ENCODE data around the gene NPR2. TPM values are rescaled to one million over a fixed set of nuclear protein-coding genes. Genes with fewer than 3 reads are reported as not detected.

Gene NPR2
- polyA plus RNA-seq, 2 of the 4 experiments (the other 2 are of a cell fraction): 7.8 to 18.8 TPM

DNA sequence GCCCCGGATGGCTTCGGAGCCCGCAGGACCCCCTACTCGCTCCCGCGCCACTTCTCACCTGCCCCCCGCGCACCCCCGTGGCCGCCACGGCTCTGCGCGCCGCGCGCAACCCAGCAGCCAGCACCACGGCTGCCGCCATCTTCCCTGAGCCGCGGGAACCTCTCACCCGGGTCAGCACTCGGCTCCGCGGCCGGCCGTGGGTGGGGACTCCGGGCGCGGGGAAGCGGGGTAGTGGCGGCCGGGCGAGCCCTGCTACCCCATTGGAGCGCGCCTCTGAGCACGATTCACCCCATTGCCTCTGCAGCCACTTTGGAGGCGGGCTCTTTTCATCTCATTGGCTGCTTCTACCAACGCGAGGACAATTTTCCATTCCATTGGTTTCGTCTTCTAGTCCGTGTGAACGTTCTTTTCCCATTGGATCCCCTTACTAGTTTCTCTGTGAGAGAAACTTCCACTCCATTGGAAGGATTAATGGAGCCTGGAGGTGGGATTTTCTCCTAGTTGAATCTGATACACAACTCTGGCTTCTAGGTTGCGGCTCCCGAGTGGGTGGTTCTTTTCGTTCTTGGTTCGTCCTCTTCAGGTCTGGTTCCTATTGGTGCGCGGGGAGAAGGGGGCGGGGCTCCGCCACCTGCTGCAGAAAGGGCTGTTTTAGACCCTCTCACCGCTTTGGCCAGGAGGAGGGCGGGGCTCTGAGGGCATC is 23.6 kb downstream of the NPR2 start, which contains the start of gene HINT2 (continued):
- TF ChIP-seq, protein P1, sequence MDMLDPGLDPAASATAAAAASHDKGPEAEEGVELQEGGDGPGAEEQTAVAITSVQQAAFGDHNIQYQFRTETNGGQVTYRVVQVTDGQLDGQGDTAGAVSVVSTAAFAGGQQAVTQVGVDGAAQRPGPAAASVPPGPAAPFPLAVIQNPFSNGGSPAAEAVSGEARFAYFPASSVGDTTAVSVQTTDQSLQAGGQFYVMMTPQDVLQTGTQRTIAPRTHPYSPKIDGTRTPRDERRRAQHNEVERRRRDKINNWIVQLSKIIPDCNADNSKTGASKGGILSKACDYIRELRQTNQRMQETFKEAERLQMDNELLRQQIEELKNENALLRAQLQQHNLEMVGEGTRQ (IDR thresholded peaks at IDR 0.05): no peak
- TF ChIP-seq RARB (CRISPR knock-in tag; IDR thresholded peaks at IDR 0.05): no peak
- TF ChIP-seq NPAS2 (CRISPR knock-in tag; IDR thresholded peaks at IDR 0.05; ENCODE audit: borderline replicate concordance): no peak
- peak; percentile 88 for TF ChIP-seq POLR2A (IDR thresholded peaks at IDR 0.05; ENCODE audit: low read length)

DNA sequence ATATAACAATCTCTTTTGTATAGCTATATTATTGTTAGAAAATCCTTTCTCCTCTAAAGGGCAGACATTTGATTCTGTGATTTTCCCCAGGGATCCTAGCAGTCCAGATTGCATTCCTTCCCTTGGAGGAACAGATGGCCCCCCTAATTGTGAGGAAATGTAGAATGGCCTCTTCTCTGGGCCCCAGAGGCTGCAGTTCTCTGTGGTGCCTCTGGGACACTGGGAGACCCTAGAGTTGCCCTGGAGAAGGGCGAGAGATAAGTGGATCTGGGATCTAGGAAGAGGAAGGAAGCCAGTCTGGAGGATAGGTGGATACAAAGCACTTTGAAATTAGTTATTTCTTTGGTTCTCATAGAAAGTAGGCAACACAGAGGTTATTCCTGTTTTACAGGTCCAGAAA is 25.3 kb downstream of the NPR2 start:
- ATAC-seq (no peak), FAIRE-seq (no peak), DNase-seq (ENCODE audit: low read depth in 1 of 2, low spot score in 1 of 2) (peak; percentile 32 to 46)
- H3K9me3 ChIP-seq: no peaks in the 10 kb centered on the region
- CTCF ChIA-PET: interaction anchor here (1.4 kb wide), 1 partner anchor 108 kb away, joined by 5 read pairs; no protein-coding TSS in a partner anchor
- no peak overlapping the region for H3K4me2 ChIP-seq
- H3K4me1 ChIP-seq: peaks cover 19% of the 10 kb centered on the region
- POLR2A ChIA-PET: no interaction called here
- TF ChIP-seq, protein P2, sequence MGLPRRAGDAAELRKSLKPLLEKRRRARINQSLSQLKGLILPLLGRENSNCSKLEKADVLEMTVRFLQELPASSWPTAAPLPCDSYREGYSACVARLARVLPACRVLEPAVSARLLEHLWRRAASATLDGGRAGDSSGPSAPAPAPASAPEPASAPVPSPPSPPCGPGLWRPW (IDR thresholded peaks at IDR 0.05): no peak
- TF ChIP-seq EP300 (IDR thresholded peaks at IDR 0.05): no peak
- TF ChIP-seq TFCP2L1 (CRISPR knock-in tag; IDR thresholded peaks at IDR 0.05): no peak
- no peak for TF ChIP-seq MYC (IDR thresholded peaks at IDR 0.05; ENCODE audit: borderline replicate concordance, low read length)
- TF ChIP-seq EHMT2 (IDR thresholded peaks at IDR 0.05; ENCODE audit: low read depth): no peak
- H3K27ac ChIP-seq: no peak overlapping the region
- 50% methylated on average over 1 of the region's 1 CpG for WGBS (ENCODE audit: missing lambda C conversion rate)
- H3K4me3 ChIP-seq: no peak overlapping the region

DNA sequence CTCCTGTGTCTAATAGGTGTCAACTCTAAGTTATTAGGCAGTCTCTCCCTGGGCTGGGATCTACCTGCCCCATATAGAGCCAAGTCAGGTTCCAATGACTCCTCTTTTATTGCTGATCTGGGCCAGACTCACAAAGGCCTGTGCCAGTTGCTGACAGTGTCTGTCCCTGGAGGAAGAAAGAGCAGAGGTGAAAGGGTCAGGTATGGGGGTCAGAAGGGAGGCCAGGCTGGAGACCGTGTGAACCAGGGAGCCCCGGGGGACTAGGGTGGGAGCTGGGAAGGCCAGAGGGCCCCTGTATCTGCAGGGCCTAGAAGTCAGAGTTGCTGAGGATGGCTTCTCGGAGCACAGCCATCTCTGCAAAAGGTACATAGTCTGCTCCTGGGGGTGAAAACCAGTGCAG is 26.9 kb downstream of the NPR2 start:
- WGBS (ENCODE audit: missing lambda C conversion rate): 60% methylated on average over 3 of the region's 3 CpGs
- H3K4me3 ChIP-seq: no peak overlapping the region
- H3K4me1 ChIP-seq: peaks cover 9% of the 10 kb centered on the region
- FAIRE-seq (no peak), DNase-seq (ENCODE audit: low read depth in 1 of 2, low spot score in 1 of 2) (no peak), ATAC-seq (no peak)
- ChIA-PET POLR2A (no interaction called here), CTCF (no interaction called here)
- no peak overlapping the region for H3K27ac ChIP-seq
- TF ChIP-seq TP53 (CRISPR knock-in tag; IDR thresholded peaks at IDR 0.05) (no peak), HEYL (CRISPR knock-in tag; IDR thresholded peaks at IDR 0.05) (no peak), FOSB (CRISPR knock-in tag; IDR thresholded peaks at IDR 0.05) (no peak), RFX5 (IDR thresholded peaks at IDR 0.05) (no peak), HDAC2 (IDR thresholded peaks at IDR 0.05) (no peak), MYC (IDR thresholded peaks at IDR 0.05; ENCODE audit: borderline replicate concordance, low read length) (no peak), HOXB13 (CRISPR knock-in tag; IDR thresholded peaks at IDR 0.05; ENCODE audit: low read depth) (no peak)
- H3K4me2 ChIP-seq: no peak overlapping the region
- H3K9me3 ChIP-seq: no peaks in the 10 kb centered on the region

DNA sequence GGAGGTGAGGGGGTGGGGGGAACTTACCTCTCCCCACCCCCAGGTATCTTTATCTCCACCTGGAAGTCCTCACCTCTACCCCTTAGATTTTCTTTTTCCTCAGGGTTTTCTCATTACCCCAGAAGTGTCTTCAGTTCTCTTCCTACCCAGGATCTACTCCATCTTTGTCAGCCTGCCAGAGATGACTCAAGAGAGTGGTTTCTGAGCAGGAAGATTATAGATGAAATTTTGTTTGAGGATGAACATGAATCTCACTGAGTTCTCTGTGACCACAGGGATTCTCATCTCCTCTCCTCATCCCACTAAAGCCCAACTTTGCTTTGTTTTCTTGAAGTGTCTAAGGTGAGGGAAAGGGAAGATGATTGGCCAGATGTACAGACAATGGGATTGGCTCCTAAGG is 28.7 kb downstream of the NPR2 start:
- Histone ChIP-seq H3K9me3 (no peaks in the 10 kb centered on the region), H3K4me2 (no peak overlapping the region), H3K4me1 (no peaks in the 10 kb centered on the region), H3K4me3 (no peak overlapping the region), H3K27ac (no peak overlapping the region)
- no peak for ATAC-seq
- CTCF ChIA-PET: interaction anchor here (1.2 to 3.3 kb wide), 3 partner anchors 62 to 126 kb away, joined by 3 to 16 read pairs (median 4); no protein-coding TSS in a partner anchor
- no peak for FAIRE-seq
- TF ChIP-seq RFX5 (IDR thresholded peaks at IDR 0.05) (no peak), ZFP36 (IDR thresholded peaks at IDR 0.05; ENCODE audit: borderline replicate concordance, partially characterized antibody) (no peak), CEBPB (IDR thresholded peaks at IDR 0.05) (no peak), HOXB5 (CRISPR knock-in tag; IDR thresholded peaks at IDR 0.05) (no peak), ZNF302 (CRISPR knock-in tag; IDR thresholded peaks at IDR 0.05) (no peak), CHD4 (IDR thresholded peaks at IDR 0.05; ENCODE audit: borderline replicate concordance) (no peak), FOXS1 (CRISPR knock-in tag; IDR thresholded peaks at IDR 0.05) (no peak), FOSL2 (IDR thresholded peaks at IDR 0.05) (no peak), FOSL2 (CRISPR knock-in tag; IDR thresholded peaks at IDR 0.05) (no peak), EP300 (IDR thresholded peaks at IDR 0.05) (no peak), HOXA7 (CRISPR knock-in tag; IDR thresholded peaks at IDR 0.05) (no peak), RAD21 (conservative IDR thresholded peaks at IDR 0.05 in 1 of 2, IDR thresholded peaks at IDR 0.05 in 1 of 2) (no peak)
- TF ChIP-seq, protein P3, sequence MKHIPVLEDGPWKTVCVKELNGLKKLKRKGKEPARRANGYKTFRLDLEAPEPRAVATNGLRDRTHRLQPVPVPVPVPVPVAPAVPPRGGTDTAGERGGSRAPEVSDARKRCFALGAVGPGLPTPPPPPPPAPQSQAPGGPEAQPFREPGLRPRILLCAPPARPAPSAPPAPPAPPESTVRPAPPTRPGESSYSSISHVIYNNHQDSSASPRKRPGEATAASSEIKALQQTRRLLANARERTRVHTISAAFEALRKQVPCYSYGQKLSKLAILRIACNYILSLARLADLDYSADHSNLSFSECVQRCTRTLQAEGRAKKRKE (CRISPR knock-in tag; IDR thresholded peaks at IDR 0.05; ENCODE audit: low read depth): no peak
- TF ChIP-seq, protein P4, sequence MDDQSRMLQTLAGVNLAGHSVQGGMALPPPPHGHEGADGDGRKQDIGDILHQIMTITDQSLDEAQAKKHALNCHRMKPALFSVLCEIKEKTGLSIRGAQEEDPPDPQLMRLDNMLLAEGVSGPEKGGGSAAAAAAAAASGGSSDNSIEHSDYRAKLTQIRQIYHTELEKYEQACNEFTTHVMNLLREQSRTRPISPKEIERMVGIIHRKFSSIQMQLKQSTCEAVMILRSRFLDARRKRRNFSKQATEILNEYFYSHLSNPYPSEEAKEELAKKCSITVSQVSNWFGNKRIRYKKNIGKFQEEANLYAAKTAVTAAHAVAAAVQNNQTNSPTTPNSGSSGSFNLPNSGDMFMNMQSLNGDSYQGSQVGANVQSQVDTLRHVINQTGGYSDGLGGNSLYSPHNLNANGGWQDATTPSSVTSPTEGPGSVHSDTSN (IDR thresholded peaks at IDR 0.05): no peak
- TF ChIP-seq, protein P1 (IDR thresholded peaks at IDR 0.05): no peak
- TF ChIP-seq, protein P5, sequence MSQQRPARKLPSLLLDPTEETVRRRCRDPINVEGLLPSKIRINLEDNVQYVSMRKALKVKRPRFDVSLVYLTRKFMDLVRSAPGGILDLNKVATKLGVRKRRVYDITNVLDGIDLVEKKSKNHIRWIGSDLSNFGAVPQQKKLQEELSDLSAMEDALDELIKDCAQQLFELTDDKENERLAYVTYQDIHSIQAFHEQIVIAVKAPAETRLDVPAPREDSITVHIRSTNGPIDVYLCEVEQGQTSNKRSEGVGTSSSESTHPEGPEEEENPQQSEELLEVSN (IDR thresholded peaks at IDR 0.05; ENCODE audit: borderline replicate concordance, low read depth): no peak
- POLR2A ChIA-PET: no interaction called here
- no peak for DNase-seq (ENCODE audit: low read depth in 1 of 2, low spot score in 1 of 2)

Data from A549 (cell line).